GM21717 (cell line): Measurements from ENCODE around the gene DIRAS1.

Source experiments
- ATAC-seq: cut with Tn5 transposase; IDR thresholded peaks from one replicate; pipeline ENCODE4 v1.9.1; 2021; ENCODE audit warnings: mild to moderate bottlenecking, moderate library complexity; ENCODE audit not compliant: unreplicated experiment

The DIRAS1 gene

GRCh38 chr19:2720777-2721569 lies at the start of gene DIRAS1:
TSS of gene DIRAS1 (minus strand) at chr19:2721372. CDS start at chr19:2717806, 3,566 bp downstream.
- ATAC-seq: no peak

GRCh38 chr19:2770055-2771013 lies 49.2 kb upstream of the DIRAS1 start:
- no peak for ATAC-seq

GRCh38 chr19:2769218-2769617 lies 48.0 kb upstream of the DIRAS1 start:
- ATAC-seq: no peak

- no peak for ATAC-seq
These were observed 47.4 kb upstream of the DIRAS1 start for GRCh38 chr19:2768365-2769132.

- no peak for ATAC-seq
These were observed 46.5 kb upstream of the DIRAS1 start for GRCh38 chr19:2767688-2768087.

- no peak for ATAC-seq
These were observed 45.6 kb upstream of the DIRAS1 start for GRCh38 chr19:2766594-2767372.

- no peak for ATAC-seq
These were observed 44.2 kb upstream of the DIRAS1 start for GRCh38 chr19:2765376-2765775.

- no peak for ATAC-seq
These were observed 43.8 kb upstream of the DIRAS1 start for GRCh38 chr19:2764945-2765344.

- ATAC-seq: no peak
These were observed 42.5 kb upstream of the DIRAS1 start for GRCh38 chr19:2763687-2764086.

- no peak for ATAC-seq
These were observed 41.8 kb upstream of the DIRAS1 start for GRCh38 chr19:2762783-2763496.

- no peak for ATAC-seq
These were observed 41.0 kb upstream of the DIRAS1 start for GRCh38 chr19:2761876-2762782.

- ATAC-seq: no peak
These were observed 40.1 kb upstream of the DIRAS1 start for GRCh38 chr19:2761309-2761677.

GRCh38 chr19:2759965-2760364 lies 38.8 kb upstream of the DIRAS1 start:
- no peak for ATAC-seq

- ATAC-seq: no peak
These were observed 38.2 kb upstream of the DIRAS1 start for GRCh38 chr19:2759362-2759761.

GRCh38 chr19:2758601-2759313 lies 37.6 kb upstream of the DIRAS1 start:
- no peak for ATAC-seq

- no peak for ATAC-seq
These were observed 36.0 kb upstream of the DIRAS1 start for GRCh38 chr19:2756921-2757881.

- no peak for ATAC-seq
These were observed 35.3 kb upstream of the DIRAS1 start for GRCh38 chr19:2756477-2756876.
